GM10266 (cell line): Measurements from ENCODE around the gene NSD2.

Experiments
- DNase-seq: peaks from one replicate; pipeline ENCODE4 v3.0.0; 2012; ENCODE audit errors: extremely low spot score
- CTCF ChIP-seq: IDR thresholded peaks from 2 replicates; pipeline ENCODE4 v1.5.1; 2012; ENCODE audit warnings: mild to moderate bottlenecking, low read depth; ENCODE audit not compliant: control insufficient read depth, insufficient read depth; ENCODE audit errors: missing control alignments

Gene NSD2

DNA sequence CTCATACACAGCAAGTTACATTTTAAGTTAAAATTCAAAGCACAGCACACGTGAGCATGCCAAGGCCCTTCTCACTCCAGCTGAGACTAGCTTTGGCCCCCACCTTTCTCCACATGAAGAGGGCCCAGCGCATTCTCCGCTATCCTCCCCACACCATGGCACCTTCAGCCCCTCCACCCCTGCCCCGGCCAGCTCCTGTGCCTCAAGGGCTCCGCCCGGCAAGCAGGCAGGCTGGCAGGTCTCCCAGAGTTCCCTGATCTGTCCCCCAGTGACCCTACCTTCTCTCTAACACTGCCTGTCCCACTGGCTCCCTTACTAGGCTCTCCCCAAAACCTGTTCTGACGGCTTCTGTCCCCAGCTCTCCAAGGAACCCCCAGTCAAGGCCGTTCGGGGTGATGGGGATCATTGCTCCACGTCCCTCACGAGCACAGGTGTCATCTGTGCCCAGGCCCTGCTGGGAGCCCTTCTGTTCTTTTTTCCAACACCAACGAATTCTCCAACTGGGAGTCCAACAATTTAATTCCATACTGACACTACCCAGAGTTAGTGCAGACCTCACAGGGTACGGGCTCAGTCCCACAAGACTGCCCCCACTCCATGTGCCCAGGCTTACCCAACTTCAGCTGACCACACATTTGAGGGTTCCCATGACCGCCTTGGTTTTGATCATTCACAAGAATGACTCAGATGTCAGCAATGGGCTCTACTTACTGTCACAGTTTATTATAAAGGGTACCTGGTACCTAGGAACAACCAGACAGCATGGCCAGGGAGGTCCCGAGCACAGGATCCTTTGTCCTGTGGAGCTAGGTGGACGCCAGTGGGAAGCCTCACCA is 19.4 kb upstream of the NSD2 start:
- no peak for TF ChIP-seq CTCF
- DNase-seq = no peak

- no peak for TF ChIP-seq CTCF
- no peak for DNase-seq
Observed at GRCh38 chr4:1852904-1853623, 18.1 kb upstream of the NSD2 start.

GRCh38 chr4:1854752-1855151 is 16.4 kb upstream of the NSD2 start:
- TF ChIP-seq CTCF = no peak
- DNase-seq = no peak

DNA sequence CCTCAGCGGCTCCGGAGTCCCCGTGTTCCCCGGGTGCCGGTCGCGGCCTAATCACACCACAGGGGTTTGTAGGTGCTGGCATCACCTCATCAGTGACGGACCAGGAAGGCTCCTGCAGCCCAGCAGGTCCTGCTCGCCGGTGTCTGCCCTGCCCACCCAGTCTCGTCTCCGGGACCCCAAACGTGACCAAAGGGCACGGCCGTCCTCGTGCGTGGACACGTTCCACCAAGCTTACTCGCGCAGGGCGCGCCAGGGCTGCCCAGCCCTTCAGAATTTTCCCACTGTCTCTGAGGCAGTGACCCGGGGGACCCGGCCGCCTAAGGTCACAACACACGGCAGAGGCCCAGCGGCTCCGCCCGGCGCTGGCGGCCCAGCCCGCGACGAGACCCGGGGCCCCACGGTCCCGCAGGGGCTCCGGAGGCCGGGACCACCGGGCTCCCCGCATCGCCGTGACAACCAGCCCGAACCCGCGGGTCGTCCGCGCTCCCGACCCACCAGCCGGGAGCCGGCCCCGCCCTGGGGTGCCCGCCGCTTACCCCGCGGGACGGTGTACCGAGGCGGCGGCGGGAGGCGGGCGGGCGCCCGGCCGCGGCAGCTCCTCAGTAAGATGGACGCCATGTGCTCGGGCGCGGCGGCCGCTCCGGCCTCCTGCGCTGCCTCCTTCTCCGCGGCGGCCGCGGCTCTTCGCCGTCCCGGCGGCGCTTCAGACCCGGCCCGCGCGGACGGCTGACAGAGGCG is 15.7 kb upstream of the NSD2 start:
- no peak for DNase-seq
- no peak for TF ChIP-seq CTCF

DNA sequence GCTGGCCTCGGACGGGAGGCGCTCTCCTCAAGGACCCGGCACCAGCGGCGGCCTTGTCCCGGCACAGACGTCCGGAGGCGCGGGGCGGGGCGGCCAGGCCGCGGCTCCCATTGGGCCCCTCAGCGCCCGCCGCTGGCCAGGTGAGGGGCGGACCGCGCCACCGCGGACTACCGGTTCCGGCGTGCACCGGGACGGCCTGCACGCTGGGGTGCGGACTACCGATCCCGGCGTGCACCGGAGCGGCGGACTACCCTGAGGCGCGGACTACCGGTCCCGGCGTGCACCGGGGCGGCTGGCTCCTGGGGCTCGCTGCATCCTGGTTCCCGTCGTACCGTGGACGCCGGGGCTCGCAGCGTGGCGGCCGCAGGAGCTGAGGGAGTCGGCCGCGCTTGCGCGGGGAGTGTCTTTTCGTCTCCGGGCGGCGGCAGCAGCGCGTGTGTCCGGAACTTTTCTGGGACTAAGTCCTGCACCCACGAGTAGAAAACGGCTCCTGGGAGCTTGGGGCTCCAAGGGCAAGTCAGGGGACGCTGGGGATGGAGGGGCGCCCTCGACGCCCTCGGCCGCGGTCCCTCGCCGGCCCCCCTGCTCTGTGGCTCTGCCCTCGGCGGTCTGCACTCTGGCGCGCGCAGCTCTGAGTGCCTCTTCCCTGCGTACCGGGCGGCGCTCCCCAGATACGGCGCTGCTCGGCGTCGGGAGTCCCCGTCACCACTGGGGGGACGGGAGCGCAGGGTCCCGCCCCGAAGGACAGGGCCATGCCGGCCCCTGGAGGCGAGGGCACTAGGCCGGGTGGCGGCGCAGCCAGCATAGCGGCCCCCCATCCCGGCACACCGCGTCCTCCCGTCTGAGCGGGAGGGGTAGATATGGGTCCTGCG is 14.9 kb upstream of the NSD2 start, which contains the start of gene LETM1:
Gene LETM1, minus strand, starts transcription at position 86 of the 872 bp plus-strand sequence. CDS start 206 bp downstream, outside the sequence.
- peak; percentile 9 for TF ChIP-seq CTCF
- peak; percentile 98 for DNase-seq

- no peak for TF ChIP-seq CTCF
- no peak for DNase-seq
Observed at GRCh38 chr4:1856943-1857699, 14.1 kb upstream of the NSD2 start.
